GM18873 (cell line): ENCODE results near the gene TMEM269.

Experiments
- ATAC-seq: cut with Tn5 transposase; IDR thresholded peaks from one replicate; pipeline ENCODE4 v1.9.1; 2021; ENCODE audit warnings: mild to moderate bottlenecking, moderate library complexity, moderate number of reproducible peaks; ENCODE audit not compliant: unreplicated experiment, low FRiP score

The TMEM269 gene

DNA sequence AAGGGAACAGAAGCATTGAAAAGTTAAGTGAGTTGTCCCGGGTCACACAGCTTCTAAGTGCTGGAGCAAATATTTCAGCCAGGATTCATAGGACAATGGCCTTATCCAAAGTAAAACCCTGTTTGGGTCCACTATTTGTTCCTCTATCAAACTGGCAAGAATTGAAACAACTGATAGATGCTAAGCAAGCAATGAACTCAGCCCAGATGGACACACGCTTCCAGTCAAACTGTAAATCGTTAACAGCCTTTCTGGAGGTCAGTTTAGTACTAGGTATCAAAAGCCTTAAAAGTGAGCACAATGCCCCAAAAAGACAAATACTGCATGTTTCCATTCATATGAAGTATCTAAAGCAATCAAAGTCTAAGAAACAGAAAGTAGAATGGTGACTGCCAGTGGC is 33.2 kb downstream of the TMEM269 start:
- ATAC-seq: no peak

DNA sequence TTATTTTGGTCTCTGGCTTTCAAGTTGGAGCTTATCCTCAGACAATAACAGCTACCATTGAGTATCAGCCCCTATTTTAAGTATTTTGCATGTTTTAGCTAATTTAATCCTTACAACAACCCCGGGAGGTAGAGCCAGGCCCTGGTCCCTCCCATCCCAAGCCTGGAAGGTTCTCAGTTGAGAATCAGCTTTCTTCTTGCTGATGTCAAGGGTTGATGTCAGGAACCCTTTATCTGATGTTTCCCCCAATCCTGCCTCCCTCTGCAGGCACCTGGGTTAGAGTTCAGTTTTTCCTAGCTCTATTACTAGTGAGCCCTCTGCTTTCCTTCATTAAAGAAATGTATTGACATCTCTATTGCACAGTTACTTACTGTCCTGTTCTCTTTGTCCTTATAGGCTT is 36.0 kb downstream of the TMEM269 start:
- no peak for ATAC-seq

DNA sequence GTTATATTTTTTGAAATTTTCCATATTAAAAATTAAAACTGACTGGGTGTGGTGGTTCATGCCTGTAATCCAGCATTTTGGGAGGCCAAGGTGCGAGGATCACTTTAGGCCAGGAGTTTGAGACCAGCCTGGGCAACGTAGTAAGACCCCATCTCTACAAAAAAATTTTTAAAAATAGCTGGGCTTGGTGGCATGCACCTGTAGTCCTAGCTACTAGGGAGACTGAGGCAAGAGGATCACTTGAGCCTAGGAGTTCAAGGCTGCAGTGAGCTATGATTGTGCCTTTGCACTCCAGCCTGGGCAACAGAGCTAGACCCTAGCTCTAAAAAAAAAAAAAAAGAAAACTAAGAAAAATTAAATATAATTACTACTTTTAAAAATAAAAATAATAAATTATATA is 36.9 kb downstream of the TMEM269 start:
- ATAC-seq: no peak

DNA sequence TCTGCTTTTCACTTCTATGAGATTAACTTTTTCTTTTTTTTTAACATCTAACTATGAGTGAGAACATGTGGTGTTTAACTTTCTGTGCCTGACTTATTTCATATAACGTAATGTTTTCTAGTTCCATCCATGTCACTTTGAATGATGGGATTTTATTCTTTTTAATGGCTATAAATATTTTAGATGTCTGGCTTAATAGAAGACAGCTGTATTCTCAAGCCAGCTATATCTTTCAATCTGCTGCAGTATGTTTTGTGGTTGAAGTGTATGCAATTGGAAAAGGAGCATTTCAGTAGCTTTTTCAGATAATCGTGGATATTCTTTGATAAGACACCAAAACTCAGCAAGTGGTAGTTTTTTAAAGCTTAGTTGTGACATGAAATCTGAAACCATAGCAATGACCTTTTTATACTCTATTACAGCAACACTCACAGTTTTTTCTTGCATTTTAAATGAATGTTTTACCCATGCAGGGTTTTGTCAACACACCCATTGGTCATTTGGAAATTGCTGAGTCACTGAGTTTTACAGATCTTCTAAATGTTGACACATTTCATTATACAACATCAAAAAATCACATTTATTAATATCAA is 38.1 kb downstream of the TMEM269 start:
- ATAC-seq: no peak

DNA sequence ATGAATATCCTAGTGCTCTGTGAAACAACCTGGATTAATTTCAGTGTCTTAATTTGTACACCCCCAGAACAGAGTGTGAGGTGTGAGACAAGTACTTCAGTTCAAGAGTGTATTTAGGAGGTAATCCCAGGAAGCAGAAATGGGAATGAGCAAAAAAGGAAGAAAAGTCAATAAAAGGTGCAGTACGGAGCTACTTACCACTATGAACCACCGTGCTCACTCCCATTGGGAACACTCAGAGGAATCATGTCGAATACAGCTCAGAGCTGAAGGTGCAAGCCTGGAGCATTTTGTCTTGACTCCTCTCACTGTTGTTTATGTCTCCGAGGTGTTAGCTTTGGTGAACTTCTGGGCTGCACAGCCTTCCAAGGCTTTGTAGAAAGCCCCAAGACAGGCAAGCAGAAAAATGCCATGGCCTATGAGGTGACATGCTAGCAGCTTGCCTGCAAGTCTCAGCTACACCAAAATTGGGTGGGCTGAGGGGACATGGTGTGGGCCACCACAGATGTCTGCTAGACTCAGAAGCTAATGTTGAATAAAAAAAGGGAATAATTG is 39.8 kb downstream of the TMEM269 start:
- no peak for ATAC-seq

DNA sequence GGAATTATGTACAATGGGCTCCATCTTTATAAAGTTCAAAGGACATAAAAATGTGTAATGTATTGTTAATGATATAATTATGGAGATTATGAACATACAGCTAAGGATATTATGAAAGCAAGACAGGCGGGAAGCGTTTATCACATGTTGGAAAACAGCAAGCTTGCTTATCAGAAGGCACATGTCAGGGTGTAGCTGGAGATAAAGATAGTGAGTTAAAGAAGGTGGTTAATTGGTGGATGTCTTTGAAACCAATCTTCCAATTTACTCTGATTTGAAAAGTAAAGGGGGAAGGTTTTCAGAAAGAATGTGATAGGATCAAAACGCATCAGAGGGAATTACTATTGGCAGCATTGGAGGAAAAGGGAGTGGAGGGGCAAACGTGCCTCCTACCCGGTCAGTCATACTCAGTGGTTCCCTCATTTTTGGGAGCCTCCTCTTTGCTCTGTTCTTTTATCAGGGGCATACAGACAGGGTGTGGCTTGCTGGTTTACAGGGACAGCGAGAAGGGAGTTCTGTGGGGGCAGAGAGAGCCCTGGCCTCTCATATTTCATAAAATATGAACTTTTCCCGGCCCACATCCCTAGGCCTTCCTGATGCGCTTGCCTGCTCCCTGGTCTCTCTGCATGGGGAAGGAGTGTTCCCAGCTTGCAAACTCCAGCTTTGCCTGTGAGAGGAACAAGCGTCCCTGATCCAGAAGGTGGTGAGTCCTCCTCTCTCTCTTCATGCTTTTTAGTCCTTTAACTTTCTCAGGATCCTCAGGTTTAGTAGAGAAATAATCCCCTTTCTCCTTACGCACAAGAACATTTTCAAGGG is 40.5 kb downstream of the TMEM269 start:
- ATAC-seq: no peak

DNA sequence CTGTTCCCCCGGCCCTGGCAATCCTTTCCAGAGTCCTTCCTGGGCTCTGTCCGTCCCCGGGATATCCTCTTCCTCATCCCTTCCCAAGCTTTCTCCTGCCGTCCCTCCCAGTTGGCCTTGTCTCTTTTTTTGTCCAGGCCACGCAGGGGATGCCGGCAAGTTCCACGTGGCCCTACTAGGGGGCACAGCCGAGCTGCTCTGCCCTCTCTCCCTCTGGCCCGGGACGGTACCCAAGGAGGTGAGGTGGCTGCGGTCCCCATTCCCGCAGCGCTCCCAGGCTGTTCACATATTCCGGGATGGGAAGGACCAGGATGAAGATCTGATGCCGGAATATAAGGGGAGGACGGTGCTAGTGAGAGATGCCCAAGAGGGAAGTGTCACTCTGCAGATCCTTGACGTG is 45.8 kb downstream of the TMEM269 start:
- ATAC-seq: no peak

DNA sequence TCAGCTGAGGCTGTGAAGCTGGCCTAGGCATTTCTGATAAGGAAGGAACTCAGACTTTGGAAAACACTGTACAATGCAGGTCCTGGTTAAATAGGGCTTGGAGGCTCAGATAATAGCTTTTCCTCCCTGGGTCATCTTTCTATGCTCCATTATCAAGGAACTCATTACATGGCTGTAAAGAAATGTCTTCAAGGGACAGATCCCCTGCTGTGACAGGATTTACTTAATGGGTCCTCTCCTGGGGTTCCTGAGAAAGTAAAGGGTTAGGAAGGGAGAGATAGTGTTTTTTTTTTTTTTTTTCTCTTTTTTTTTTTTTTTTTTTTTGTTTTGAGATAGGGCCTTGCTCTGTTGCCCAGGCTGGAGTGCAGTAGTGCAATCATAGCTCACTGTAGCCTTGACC is 46.5 kb downstream of the TMEM269 start:
- ATAC-seq: no peak

DNA sequence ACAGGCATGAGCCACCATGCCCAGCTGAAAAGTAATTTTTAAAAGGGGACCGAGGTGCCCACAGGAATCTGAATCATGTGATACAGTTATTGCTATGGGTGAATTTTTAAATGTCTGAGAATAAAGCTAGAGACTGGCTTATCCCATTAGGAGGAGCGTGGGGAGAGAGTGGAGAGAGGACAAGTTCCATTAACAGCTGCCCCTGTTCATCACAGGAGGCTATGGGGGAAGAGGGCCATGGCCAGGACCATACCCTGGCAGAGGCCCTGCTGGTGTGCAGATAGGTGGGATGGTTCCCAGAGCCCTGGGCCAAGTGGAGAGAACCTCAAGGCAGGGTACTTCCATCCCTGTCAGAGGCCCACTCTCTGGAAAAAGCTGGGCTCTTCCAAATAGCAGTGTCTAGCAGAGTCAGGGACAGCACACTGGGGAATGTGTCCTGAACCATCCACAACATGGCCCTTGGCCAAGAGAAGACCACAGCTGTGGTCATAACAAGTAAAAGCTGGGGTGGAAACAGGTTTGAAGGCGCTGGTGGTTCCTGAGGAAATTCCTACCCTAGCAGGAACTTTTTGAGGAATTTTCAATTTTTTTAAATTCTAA is 48.0 kb downstream of the TMEM269 start:
- no peak for ATAC-seq

DNA sequence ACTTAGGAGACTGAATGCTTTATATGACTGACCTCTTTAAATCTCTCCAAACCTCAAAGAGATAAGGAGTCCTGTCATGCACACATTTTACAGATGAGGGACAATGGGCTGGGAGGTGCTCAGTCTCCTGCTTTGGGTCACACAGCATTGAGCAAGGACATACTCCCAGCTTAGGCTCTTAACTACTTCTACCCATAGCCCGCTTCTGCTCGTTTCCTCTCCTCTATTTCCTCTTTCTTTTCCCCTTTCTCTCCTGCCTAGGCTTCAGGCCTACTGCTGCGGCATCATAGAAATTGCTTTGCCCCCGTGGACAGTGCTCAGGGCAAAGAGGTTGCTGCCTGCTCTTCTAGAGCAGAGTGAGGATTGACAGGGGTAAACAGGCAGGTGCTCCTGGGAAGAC is 49.2 kb downstream of the TMEM269 start:
- ATAC-seq: no peak

DNA sequence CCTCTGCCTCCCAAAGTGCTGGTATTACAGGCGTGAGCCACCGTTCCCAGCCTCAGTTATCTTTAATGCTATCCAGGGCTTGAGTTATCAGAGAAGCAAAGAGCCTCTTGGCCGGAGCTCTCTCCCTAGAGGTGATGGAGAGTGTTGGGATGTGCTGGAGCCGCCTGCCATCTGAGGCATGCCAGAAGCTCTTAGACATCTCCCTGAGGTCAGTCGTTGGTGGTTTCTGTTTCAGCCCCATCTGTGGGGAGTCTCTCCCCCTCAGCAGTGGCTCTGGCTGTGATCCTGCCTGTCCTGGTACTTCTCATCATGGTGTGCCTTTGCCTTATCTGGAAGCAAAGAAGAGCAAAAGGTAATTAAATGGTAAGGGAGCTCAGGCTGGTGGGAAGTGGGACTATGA is 50.0 kb downstream of the TMEM269 start:
- no peak for ATAC-seq

DNA sequence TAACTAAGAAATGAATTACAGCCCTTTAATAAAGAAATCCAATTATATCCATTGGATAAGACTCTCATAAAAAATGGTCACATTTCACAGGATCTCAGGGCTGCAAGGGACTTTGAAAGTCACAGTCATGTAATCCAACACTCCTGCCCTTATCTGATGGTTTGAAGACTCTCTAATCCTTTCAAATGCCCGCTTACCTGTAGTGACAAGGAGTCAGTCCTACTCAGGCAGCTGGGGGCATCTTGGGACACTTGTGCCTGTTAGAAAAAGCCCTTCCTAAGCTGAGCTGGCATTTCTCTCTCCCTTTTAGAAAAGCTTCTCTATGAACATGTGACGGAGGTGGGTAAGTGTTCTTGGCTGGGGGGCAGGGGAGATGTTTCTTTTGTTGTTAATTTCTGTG is 50.6 kb downstream of the TMEM269 start:
- no peak for ATAC-seq

DNA sequence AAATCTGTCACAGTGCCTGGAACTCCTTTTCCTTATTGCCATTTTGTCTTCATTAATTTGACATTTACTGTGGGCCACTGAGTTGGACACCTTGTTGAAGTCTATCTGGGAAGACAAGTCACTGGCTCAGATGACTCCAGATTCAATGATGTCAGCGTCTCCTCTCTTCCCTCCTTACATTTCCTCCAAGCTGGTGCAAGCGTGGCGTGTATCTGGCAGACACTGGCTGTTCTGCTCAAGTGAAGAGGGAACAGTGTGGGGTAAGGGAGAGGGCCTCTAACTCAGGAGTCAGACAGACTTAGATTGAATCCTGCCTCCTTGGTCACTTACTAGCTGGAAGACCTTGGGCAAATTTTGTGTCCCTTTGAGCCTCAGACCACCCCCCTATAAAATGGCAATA is 52.9 kb downstream of the TMEM269 start:
- no peak for ATAC-seq

DNA sequence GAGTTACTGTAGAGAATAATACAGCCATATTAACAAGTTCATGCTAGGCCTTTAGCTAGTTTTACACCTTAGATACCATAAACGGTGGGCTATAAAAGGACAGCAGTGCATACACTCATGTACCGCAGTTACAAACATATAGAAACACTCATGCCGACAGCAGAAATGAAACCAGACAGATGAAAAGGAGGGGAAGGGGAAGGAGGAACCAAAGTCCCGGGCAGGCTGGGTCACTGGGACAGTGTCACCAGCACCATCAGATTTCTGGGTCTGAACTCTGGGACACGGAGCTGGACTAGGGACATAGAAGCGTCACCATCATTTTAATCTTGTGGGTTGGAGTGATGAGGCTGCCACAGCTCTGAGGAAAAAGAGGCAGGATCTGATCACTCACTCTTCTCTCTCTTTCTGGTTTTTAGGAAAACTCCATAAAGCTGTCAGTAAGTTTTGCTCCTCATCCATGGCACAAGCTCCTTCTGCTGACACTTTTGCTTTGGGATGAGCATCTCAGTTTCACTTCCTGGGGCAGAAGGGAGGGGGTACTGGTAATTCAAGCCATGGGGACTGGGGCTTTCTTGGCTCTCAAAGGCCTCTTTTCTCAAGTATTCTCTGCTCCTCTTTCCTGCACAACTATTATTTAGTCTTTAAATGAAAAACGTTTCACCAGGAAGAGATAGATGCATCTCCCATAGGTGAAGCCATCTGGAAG is 53.8 kb downstream of the TMEM269 start:
- no peak for ATAC-seq

DNA sequence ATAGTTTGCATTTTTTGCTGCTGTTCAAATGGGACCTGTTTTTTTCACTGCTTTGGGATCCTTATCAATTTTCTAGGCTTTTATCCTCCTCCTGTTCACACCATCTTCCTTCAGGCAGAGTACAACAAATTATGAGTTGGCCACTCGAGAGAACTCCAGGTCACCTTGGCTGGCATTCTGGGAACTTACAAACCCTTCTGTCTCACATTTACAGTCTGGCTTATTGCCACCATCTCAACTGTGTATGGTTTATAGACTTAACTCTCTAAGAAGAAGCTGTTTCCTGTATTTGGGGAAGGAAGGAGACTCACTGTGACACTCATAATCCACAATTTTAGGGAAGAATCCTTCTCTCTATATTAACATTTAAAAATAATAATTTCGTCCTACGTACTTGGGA is 56.2 kb downstream of the TMEM269 start:
- ATAC-seq: no peak

DNA sequence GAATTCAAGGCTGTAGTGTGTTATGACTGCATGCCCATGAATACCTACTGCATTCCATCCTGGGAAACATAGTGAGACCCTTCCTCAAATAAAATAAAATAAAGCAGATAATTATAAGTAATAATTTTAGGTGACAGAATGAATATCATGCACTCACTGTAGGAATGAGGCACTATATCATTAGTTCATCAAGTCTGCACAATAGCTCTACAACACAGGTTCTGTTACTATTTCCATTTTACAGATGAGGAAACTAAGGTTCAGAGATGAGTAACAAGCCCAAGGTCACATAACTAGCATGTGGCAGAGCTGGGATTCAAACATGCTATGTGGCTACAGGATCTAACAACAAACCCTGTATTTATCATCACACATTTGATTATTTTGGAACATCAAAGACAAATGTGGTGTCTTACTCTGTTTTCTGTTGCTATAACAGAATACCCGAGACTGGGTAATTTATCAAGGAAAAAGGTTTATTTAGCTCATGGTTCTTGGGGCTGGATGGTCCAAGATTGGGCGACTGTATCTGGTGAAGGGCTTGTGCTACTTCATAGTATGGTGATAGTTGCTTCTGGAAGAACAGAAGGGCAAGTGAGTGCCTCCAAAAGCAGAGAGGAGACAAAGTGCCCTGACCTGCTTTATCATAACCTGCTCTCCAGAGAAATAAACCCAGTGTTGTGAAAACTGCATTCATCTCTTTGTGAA is 56.8 kb downstream of the TMEM269 start:
- no peak for ATAC-seq

DNA sequence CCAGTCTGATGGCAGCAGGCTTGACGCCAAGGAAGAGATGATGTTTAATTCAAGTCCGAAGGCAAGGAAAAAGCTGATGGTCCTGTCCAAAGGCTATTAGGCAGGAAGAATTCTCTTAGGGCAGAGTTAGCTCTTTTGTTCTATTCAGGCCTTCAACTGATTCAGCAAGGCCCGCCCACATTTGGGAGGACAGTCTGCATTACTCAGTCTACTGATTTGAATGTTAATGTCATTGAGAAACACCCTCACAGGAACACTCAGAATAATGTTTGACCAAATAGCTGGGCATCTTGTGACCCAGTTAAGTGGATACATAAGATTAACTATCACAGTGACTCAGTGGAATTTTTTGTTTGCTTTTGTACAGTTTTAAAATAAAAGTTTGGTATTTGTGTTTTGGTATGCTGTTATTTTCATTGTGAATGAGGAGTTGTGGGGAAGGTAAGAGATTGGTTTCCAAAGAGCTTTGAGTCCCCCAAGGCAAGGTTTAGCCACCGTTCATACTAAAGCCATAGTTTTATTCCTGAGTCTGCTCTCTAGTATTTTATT is 59.9 kb downstream of the TMEM269 start:
- ATAC-seq: no peak

DNA sequence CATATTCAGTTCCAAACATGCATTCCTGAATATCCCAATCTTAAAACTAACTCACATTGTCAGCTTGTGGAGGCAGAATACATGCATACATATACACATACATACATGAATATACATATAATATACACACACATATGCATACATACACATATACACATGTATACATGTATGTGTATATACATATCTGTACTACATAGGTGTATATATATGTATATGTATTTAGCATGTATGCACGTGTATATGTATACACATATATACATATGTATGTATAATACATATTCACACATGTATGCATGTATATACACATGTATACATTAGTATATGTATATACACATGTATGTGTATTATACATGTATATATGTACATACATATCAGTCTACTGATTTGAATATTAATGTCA is 60.4 kb downstream of the TMEM269 start:
- ATAC-seq: no peak

DNA sequence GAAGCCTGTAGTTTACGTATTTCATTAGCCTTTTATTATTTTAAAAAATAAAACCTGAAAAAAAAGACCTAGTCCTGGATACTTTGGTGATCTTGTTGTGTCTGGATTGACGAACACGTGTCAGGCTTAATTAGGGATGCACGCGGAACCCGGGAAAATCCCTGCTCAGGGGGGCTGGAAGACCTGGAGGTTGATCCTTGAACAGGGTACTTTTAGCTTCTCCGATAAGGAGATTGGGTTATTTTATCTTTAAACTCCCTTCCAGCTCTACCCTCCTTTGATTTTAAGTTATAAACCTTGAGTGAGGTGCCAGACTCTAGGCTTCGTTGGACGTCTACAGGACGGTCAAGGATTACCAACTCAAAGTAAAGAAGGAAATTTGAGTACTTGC is 61.1 kb downstream of the TMEM269 start:
- no peak for ATAC-seq
